ENCODE measurements around the gene REG3A.

The REG3A gene

GRCh38 chr2:79159653-79160052 lies at the start of gene REG3A:
Gene REG3A (minus strand): TSS chr2:79159753. CDS start chr2:79159405, 348 bp downstream.
- no peak for DNase-seq

GRCh38 chr2:79200762-79201161 lies 41.2 kb upstream of the REG3A start:
- DNase-seq, result no peak

- no peak for DNase-seq
Observed at GRCh38 chr2:79191816-79192215, 32.3 kb upstream of the REG3A start.

- DNase-seq, result no peak
Observed at GRCh38 chr2:79191081-79191480, 31.5 kb upstream of the REG3A start.

- no peak for DNase-seq
Observed at GRCh38 chr2:79189465-79189864, 29.9 kb upstream of the REG3A start.

GRCh38 chr2:79181617-79182016 lies 22.1 kb upstream of the REG3A start:
- no peak for DNase-seq

- DNase-seq, result no peak
Observed at GRCh38 chr2:79180092-79180491, 20.5 kb upstream of the REG3A start.

- no peak for DNase-seq
Observed at GRCh38 chr2:79179036-79179435, 19.5 kb upstream of the REG3A start.

- DNase-seq, result no peak
Observed at GRCh38 chr2:79178076-79178674, 18.6 kb upstream of the REG3A start.

GRCh38 chr2:79171348-79171958 lies 11.9 kb upstream of the REG3A start:
- no peak for DNase-seq

- no peak for DNase-seq
Observed at GRCh38 chr2:79162801-79163200, 3.2 kb upstream of the REG3A start.

- DNase-seq, result no peak
Observed at GRCh38 chr2:79162132-79162531, 2.6 kb upstream of the REG3A start.

- no peak for DNase-seq
Observed at GRCh38 chr2:79159030-79159429, 523 bp downstream of the REG3A start.

- no peak for DNase-seq
Observed at GRCh38 chr2:79155826-79156476, 3.6 kb downstream of the REG3A start.

- DNase-seq, result no peak
Observed at GRCh38 chr2:79139423-79139822, 20.1 kb downstream of the REG3A start.

- DNase-seq, result no peak
Observed at GRCh38 chr2:79138385-79138784, 21.2 kb downstream of the REG3A start.

- no peak for DNase-seq
Observed at GRCh38 chr2:79131687-79132086, 27.9 kb downstream of the REG3A start.

GRCh38 chr2:79129804-79130203 lies 29.7 kb downstream of the REG3A start:
- DNase-seq, result no peak

- no peak for DNase-seq
Observed at GRCh38 chr2:79129260-79129659, 30.3 kb downstream of the REG3A start.

GRCh38 chr2:79128406-79128805 lies 31.1 kb downstream of the REG3A start:
- no peak for DNase-seq

- no peak for DNase-seq
Observed at GRCh38 chr2:79125721-79125985, 33.9 kb downstream of the REG3A start.

- DNase-seq, result no peak
Observed at GRCh38 chr2:79124907-79125720, 34.4 kb downstream of the REG3A start.

GRCh38 chr2:79122676-79123075 lies 36.9 kb downstream of the REG3A start:
- no peak for DNase-seq

- DNase-seq, result no peak
Observed at GRCh38 chr2:79120194-79120713, 39.3 kb downstream of the REG3A start, which contains the start of gene REG1A. Gene REG1A (plus strand): TSS chr2:79120488. CDS start chr2:79120862, 374 bp downstream.
